Measurements from ENCODE around the gene ZBTB7C.

The ZBTB7C gene

GRCh38 chr18:47996091-47996541, 413.1 kb downstream of the ZBTB7C start:
- DNase-seq (ENCODE audit: low read depth in 2 of 2): no peak

DNA sequence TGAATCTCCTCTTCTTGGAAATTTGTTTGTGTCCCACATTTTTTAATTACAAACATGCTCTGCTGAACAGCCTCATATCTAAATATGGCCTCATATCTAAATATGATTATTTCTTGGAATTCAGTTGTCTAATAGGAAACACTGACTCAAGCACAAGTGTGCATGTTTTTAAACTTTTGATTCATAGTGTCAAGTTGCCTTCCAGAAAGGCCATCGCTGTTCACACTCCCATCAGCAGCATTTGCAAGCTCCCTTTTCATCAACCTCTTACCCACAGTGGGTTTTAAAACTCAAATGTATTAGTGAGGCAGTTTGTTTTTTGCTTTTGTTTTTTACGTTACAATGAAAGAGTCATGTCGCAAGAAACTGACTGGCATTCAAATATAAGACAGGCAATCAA, 413.5 kb downstream of the ZBTB7C start:
- DNase-seq (ENCODE audit: low read depth in 2 of 2): no peak

DNA sequence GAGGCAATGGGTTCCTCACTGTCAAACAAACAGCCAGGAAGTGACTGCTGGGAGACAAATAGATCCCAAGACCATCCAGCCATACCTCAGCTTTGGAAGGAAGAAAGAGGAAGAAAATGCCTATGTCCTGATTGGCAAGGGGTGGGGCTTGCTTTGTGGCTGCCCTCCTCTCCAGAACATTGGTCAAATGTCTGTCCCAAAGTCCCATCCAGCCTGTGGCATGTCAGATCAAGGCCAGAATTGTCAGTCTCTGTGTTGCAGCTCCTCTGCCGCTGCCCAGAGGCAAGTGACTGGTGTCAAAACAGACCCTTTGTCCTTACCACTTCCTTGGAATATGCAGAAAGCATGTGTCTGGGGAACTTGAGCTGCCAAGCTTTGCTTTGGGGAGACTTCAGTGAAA, 415.8 kb downstream of the ZBTB7C start:
- DNase-seq (ENCODE audit: low read depth in 2 of 2): no peak

- DNase-seq (ENCODE audit: low read depth in 2 of 2): no peak
Measured at GRCh38 chr18:47992976-47993375, 416.2 kb downstream of the ZBTB7C start.

GRCh38 chr18:47992266-47992665, 416.9 kb downstream of the ZBTB7C start:
- DNase-seq (ENCODE audit: low read depth in 2 of 2): no peak

DNA sequence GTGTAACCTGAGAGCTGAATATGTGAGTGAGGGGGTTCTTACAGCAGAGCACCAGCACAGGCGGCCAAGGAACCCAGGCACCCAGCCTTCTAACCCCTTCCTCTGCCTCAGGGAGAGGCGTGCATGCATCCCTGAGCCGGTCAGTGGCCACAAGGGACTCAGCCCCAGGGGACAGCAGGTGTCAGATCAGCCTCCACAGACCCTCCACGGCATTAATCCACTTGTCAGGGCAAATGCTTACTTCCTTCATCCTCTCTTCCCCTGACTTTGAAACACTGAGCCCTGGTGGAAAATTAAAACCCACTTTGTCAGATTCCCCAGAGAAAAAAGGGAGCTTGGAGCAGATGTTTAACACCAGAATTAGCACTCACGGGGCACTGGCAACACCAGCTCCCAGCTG, 418.2 kb downstream of the ZBTB7C start:
- no peak for DNase-seq (ENCODE audit: low read depth in 2 of 2)

DNA sequence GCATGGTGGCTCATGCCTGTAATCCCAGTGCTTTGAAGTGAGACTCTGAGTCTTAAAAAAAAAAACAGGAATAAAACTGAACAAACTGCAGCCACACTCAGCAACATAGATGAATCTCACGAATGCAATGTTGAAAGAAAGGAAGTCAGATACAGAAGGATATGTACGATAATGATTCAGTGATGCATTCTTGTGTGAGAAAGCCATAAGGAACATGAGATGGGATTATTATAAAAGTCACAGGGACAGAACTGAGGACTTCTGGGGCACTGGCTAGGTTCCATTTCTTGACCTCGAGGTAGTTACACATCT, 421.8 kb downstream of the ZBTB7C start:
- DNase-seq (ENCODE audit: low read depth in 2 of 2): no peak

DNA sequence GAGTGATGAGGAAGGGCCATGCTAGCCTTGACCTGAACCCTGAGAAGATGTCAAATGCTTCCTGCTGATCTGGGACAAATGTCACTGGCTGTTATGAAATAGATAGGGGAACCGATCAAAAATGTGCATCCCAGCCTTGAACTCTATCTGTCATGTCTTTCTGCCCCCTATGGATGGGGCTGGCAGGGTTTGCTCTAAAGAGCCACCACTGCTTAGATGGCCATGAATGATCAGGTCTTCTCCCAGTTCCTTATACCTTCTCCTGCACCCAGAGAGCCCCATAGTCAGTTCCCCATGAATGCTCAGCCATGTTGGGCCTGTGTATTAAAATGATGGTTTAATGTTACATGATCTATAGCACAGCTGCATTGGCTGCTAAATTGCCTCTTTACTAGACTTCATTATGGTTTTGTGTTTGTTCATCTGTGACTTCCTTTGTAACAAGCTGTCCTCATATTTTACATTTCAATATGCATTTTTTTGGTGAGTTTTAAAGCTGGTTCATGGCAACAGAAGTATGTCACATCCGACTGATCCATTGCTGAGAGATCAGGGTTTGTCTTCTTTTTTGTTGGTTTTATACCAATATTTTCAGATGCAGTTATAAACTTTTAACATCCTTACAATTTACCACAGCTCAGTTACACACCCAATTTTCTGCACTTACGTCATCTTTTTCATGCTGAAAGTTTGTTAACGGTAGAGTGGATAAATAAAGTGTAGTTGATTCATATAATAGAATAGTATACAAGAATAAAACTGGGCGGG, 422.4 kb downstream of the ZBTB7C start:
- DNase-seq (ENCODE audit: low read depth in 2 of 2): no peak

- DNase-seq (ENCODE audit: low read depth in 2 of 2): no peak
Measured at GRCh38 chr18:47985866-47986265, 423.3 kb downstream of the ZBTB7C start.

DNA sequence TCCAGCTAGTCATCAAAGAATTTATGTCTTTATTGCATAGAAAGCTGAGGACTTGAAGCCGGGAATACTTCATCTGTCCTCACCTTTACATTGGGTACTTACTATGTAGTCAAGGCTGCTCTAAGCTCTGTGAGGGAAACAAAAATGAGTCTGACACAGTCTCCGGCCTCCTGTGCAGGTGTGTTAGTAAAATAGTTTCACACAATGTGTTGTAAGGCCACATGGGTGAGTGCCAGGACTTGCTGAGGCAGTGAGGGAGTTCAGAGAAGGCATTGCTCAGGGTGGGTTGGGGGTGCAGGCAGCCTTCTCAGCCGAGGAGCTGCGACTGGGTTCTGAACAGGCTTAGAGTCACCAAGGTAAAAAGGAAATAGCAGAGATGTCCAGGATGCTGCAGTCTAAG, 424.2 kb downstream of the ZBTB7C start:
- no peak for DNase-seq (ENCODE audit: low read depth in 2 of 2)

DNA sequence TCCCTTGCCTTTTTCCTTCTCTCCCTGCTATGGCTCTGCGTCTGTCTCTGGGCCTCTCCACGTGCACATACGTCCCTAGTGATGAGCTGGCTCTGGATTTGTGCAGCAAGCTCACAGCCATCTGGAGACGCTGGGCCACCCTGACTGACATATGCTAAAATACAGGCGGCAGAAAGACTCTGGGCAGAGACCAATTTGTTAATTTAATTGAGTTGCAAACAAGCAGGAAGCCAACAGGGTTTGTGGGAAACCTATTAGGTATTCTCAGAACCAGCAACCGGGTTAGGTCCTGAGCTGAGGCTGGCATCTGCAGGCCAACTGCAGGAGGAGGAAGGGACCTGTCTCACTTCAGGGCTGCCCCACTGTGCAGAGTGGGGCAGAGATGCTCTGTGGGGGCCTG, 425.2 kb downstream of the ZBTB7C start:
- no peak for DNase-seq (ENCODE audit: low read depth in 2 of 2)

DNA sequence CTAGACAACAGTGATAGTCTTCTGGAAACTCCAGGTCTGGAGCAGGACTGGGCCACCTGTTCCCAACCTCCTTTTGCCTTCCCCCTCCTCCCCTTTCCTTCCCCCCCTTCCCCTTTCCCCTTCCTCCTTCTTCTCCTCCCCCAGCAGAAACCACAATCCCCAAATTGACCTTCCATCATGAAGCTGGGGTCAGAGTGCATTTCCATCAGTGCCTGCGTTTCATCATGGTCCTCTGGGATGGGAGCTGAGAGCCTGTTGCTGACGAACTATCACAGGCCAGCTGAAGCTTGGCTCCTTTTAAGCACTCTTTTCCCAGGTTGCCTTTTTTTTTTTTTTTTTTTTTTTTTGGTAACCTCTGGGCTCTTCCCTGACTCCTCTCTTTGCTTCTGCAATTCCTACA, 426.1 kb downstream of the ZBTB7C start:
- DNase-seq (ENCODE audit: low read depth in 2 of 2): no peak

- DNase-seq (ENCODE audit: low read depth in 2 of 2): no peak
Measured at GRCh38 chr18:47981830-47982229, 427.4 kb downstream of the ZBTB7C start.

DNA sequence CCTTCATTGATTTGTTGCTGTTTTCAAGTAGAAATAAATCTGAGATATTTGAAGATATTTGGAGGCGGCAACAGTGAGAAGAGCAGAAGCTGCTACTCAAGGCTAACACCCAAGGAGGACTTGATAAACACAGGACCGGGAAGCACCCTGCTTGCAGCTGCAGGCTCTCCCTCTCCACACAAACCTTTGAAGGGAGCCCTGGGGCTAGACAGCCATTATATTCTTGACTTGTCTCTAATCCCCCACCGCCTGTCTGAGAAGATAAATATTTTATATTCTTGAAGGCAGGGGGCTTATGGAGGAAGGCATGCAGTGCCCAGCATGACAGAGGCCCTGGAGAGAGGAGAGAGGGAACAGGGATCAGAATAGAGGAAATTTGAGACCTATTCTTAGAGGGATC, 427.9 kb downstream of the ZBTB7C start:
- DNase-seq (ENCODE audit: low read depth in 2 of 2): no peak

- no peak for DNase-seq (ENCODE audit: low read depth in 2 of 2)
Measured at GRCh38 chr18:47979611-47980200, 429.5 kb downstream of the ZBTB7C start.

GRCh38 chr18:47978603-47979002, 430.6 kb downstream of the ZBTB7C start:
- DNase-seq (ENCODE audit: low read depth in 2 of 2): no peak

DNA sequence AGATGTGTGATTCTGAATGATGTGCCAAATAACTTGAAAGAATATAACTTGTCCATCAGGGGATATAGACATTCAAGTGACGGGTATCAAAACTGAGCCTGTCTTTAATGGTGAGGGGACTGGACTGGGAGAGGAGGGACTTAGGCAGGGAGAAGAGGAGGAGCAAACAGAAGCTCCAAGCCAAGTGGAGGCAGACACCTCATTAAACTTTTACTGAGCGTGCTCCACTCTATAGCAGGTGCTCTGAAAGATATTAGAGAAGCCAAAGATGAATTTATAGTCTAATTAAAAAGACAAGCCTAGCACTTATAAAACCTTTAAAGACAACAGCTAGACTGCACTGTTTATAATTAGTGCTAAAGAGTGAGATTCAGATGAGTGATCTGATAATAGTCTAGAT, 431.0 kb downstream of the ZBTB7C start:
- no peak for DNase-seq (ENCODE audit: low read depth in 2 of 2)
